Muscle layer of colon (tissue), 2 donors: ENCODE data around the gene IL20.

Experiments
- H3K27ac ChIP-seq: one replicate; pipeline ENCODE4 v1.7.0; 2013; ENCODE audit warnings: low read depth, mild to moderate bottlenecking, low read length, moderate library complexity
- H3K27me3 ChIP-seq, 2 donors: one replicate each; pipeline ENCODE4 v1.7.0; 2013; ENCODE audit warnings: low read length in 2 of 2, mild to moderate bottlenecking in 2 of 2; ENCODE audit not compliant: insufficient read depth in 2 of 2, control insufficient read depth in 1 of 2
- H3K36me3 ChIP-seq: one replicate; pipeline ENCODE4 v1.7.0; 2013; ENCODE audit warnings: mild to moderate bottlenecking, low read length; ENCODE audit not compliant: insufficient read depth
- H3K4me1 ChIP-seq: one replicate; pipeline ENCODE4 v1.7.0; 2013; ENCODE audit warnings: mild to moderate bottlenecking, low read length; ENCODE audit not compliant: insufficient read depth
- H3K4me3 ChIP-seq, 2 donors: one replicate each; pipeline ENCODE4 v1.7.0; 2013; ENCODE audit warnings: low read length in 2 of 2, low read depth in 1 of 2, mild to moderate bottlenecking in 1 of 2, moderate library complexity in 1 of 2
- H3K9ac ChIP-seq: one replicate; pipeline ENCODE4 v1.7.0; 2013; ENCODE audit warnings: low read length
- H3K9me3 ChIP-seq: one replicate; pipeline ENCODE4 v1.7.0; 2013; ENCODE audit warnings: mild to moderate bottlenecking, low read length
- donor health status: abdominal sarcoma.
- donor health status: Adenocarcinoma of cecum.

IL20 gene

DNA sequence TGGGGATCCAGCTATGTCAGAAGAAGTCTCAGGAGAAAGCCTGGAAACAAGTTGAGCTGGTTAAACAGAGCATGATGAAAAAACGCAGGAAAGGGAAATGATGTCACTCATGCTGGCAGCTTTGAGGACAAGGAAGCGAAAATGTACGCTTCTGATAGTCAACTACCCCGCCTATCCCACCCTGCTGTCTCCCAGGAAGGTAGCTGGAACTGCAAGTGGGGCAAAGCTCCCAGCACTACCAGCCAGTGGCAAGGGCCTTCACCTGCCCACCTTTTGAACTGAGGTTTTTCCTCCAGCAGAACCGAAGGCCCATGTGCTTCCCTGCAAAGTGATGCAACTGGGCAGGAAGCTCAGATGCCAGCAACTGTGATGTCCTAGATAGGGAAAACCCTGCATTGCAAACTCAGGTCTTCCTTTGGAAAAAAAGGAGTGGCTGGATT is 6.3 kb upstream of the IL20 start:
- no peak overlapping the region for H3K27ac ChIP-seq
- H3K9ac ChIP-seq: no peak overlapping the region
- no peaks in the 10 kb centered on the region for H3K4me1 ChIP-seq
- H3K27me3 ChIP-seq: no peaks in the 10 kb centered on the region
- H3K36me3 ChIP-seq: no peaks in the 10 kb centered on the region
- H3K9me3 ChIP-seq: no peaks in the 10 kb centered on the region
- H3K4me3 ChIP-seq: no peak overlapping the region

DNA sequence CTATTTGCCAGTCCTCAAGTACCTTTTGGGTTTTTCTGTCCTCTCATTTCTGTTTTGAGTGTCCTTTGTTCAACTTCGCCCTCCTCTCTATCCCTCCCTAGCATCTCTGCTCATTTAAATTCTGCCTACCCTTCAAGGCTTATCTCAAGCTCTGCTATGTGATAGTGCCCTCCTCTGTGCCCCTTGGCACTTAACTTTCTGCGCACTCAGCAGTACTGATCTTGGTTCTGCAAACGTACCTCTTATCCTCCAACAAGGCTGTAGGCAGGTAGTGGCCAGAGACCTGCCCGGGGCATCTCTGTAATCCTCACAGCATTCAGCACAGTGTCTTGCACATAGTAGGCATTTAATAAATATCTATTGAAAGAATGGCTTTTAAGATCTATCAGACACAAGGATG is 5.3 kb upstream of the IL20 start:
- no peaks in the 10 kb centered on the region for H3K27me3 ChIP-seq
- H3K36me3 ChIP-seq: no peaks in the 10 kb centered on the region
- H3K9ac ChIP-seq: no peak overlapping the region
- no peak overlapping the region for H3K4me3 ChIP-seq
- no peaks in the 10 kb centered on the region for H3K9me3 ChIP-seq
- H3K4me1 ChIP-seq: no peaks in the 10 kb centered on the region
- no peak overlapping the region for H3K27ac ChIP-seq

DNA sequence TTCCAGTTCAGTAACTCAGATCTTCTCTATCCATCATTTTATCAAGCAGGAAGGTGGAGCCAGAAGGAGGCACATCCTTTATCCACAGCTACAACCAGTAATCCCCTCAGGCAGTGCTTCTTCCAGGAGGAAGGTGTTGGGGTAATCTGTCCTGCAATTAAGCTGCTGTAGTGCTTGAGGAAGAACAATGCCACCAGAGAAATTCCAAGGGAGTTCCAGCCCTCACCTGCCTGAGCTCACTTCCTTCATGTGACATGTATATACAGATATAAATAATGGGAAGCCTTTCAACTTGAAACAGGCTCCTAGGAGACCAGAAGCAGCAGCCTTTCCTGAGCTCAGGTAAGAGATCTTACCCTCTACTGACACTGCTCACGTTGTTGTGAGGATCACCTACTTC is 2.2 kb upstream of the IL20 start:
- Histone ChIP-seq H3K4me3 (no peak overlapping the region), H3K27ac (no peak overlapping the region), H3K9me3 (no peaks in the 10 kb centered on the region), H3K4me1 (peaks cover 3% of the 10 kb centered on the region), H3K27me3 (no peaks in the 10 kb centered on the region), H3K9ac (no peak overlapping the region), H3K36me3 (no peaks in the 10 kb centered on the region)

DNA sequence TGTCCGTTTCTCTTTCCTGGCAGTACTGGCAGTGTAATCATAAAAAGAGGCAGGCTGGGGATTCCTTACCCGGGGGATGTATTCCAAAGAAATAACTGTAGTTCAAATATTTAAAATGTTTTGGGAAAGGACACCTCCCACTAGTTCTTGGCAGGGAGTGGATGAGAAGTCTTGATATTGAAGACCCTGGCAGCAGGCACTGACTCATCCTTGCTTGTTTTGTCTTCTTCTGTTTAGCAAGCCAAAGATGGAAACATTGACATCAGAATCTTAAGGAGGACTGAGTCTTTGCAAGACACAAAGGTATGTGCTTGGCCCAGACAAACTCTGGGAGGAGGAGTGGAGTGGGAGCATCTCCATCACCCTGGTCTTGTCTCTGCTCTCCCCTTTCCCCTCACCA is 639 bp downstream of the IL20 start:
- peaks cover 8% of the 10 kb centered on the region for H3K4me1 ChIP-seq
- H3K27me3 ChIP-seq: no peaks in the 10 kb centered on the region
- H3K36me3 ChIP-seq: no peaks in the 10 kb centered on the region
- H3K27ac ChIP-seq: no peak overlapping the region
- peak overlapping the region in 1 of 2 donors; percentile 15 for H3K4me3 ChIP-seq
- H3K9me3 ChIP-seq: no peaks in the 10 kb centered on the region
- no peak overlapping the region for H3K9ac ChIP-seq

DNA sequence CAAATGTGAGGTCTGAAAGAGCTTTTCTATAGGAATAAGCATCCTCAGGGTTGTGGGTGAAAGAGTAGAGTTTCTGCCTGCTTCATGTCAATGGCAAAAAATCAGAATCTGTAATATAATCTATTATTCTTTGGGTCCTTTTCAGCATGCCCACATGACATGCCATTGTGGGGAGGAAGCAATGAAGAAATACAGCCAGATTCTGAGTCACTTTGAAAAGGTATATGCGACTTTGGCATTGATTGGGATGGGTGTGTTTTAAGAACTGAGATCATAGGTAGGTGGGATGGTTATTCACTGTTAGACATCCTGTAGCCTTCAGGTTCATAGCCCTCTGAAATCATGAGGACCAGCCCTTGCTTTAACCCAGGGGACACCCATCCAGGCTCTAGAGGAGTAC is 1.8 kb downstream of the IL20 start:
- Histone ChIP-seq H3K27ac (no peak overlapping the region), H3K4me3 (no peak overlapping the region), H3K4me1 (peaks cover 8% of the 10 kb centered on the region), H3K36me3 (no peaks in the 10 kb centered on the region), H3K9me3 (no peaks in the 10 kb centered on the region), H3K27me3 (no peaks in the 10 kb centered on the region), H3K9ac (no peak overlapping the region)

DNA sequence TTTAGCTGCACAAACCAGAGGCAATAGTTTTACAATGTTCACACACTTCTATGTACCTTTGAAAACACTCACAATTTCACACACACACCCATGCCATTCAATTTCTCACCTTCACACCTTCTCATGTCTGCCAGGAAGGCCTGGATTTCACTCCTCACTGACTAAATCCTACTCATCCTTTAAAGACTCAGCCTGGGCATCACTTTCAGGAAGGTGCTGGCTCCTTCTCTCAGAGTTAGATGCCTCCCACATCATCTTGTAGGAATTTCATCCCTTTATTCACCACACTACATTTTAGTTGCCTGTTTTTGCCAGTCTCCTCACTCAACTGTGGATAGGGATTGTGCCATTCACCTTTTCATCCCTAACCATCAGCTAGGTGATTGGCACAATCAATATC is 2.3 kb downstream of the IL20 start:
- Histone ChIP-seq H3K4me1 (peaks cover 8% of the 10 kb centered on the region), H3K27ac (no peak overlapping the region), H3K36me3 (no peaks in the 10 kb centered on the region), H3K9me3 (no peaks in the 10 kb centered on the region), H3K4me3 (no peak overlapping the region), H3K27me3 (no peaks in the 10 kb centered on the region), H3K9ac (no peak overlapping the region)

DNA sequence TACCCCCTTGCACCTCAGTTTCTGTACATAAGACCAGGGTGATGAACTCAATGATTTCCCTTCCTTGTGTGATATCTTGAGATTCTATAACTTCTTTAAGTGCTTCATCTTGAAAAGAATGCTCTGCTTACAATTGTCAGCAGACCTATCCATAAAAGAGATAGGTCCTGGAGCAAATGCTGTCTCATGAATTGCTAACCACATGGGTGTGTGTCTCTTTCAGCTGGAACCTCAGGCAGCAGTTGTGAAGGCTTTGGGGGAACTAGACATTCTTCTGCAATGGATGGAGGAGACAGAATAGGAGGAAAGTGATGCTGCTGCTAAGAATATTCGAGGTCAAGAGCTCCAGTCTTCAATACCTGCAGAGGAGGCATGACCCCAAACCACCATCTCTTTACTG is 2.8 kb downstream of the IL20 start:
- no peak overlapping the region for H3K9ac ChIP-seq
- H3K27ac ChIP-seq: no peak overlapping the region

DNA sequence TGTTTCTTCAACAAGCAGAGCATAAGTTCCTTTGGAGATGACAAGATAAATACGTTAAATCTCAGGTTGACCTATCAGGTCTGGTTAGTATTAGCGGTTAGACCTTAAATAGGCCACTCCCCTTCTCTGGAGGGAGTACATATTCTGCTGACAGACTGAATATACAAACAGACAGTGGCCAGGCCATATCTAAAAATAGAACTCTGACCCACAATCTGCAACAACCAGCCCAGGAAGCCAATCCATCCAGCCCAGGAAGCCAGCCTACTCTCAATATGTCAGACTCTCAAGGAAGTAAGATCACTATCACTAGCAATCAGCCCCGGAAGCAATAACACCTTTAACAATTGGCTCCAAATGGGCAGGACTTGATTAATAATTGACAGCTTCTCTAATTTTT is 6.7 kb downstream of the IL20 start:
- Histone ChIP-seq H3K27me3 (no peaks in the 10 kb centered on the region), H3K9ac (no peak overlapping the region), H3K9me3 (peaks cover 3% of the 10 kb centered on the region), H3K27ac (no peak overlapping the region), H3K36me3 (no peaks in the 10 kb centered on the region), H3K4me3 (no peak overlapping the region), H3K4me1 (peaks cover 5% of the 10 kb centered on the region)

More for the DNA sequence above, 2.8 kb downstream of the IL20 start:
- Histone ChIP-seq H3K36me3 (no peaks in the 10 kb centered on the region), H3K27me3 (no peaks in the 10 kb centered on the region), H3K9me3 (no peaks in the 10 kb centered on the region), H3K4me3 (no peak overlapping the region), H3K4me1 (peaks cover 8% of the 10 kb centered on the region)

DNA sequence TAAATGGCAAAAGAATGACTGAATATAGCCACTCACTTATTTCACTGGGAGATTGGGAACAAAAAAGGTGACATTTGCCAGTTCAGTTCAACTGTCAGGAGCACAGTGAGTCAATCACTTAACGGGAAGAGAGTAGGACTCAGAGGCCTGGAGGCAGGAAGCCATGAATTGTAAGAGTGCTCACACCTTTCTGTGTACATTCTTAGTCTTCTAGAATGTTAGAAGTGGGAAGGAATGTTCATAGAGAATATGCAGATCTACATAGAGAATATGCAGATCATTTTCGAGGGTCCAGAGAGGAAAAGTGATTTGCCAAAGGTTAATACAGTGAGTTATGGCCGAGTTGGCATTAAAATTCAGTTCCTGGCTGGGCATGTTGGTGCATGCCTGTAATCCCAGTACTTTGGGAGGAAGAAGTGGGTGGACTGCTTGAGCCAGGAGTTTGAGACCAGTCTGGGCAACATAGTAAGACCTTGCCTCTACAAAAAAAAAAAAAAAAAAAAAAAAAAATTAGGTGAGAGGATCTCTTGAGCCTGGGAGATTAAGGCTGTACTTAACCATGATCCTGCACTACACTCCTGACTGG is 8.3 kb downstream of the IL20 start:
- no peak overlapping the region for H3K4me3 ChIP-seq
- H3K27ac ChIP-seq: no peak overlapping the region
- H3K9ac ChIP-seq: no peak overlapping the region
- no peaks in the 10 kb centered on the region for H3K36me3 ChIP-seq
- H3K27me3 ChIP-seq: no peaks in the 10 kb centered on the region
- H3K4me1 ChIP-seq: peaks cover 5% of the 10 kb centered on the region
- peaks cover 9% of the 10 kb centered on the region for H3K9me3 ChIP-seq

DNA sequence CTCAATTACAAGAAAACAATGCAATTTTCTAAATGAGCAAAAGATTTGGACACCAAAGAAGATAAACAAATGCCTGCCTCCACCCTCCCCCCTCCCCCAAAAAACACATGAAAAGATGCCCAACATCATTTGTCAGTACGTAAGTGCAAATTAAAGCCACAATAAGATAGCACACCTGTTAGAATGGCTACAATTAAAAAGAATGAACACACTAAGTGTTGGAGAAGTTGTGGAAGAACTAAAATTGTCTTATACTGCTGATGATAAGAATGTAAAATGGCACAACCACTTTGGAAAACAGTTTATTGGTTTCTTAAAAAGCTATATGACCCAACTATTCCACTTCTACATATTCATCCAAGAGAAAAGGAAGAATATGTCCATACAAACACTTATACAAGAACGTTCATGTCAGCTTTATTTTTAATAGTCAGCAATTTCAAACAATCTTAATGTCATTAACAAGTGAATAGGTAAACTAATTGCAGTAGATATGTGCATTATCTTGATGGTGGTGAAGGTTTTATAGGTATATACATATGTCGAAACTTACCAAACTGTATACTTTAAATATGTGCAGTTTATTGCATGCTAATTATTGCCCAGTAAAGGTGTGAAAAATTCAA is 10.4 kb downstream of the IL20 start:
- peaks cover 1% of the 10 kb centered on the region for H3K4me1 ChIP-seq
- H3K36me3 ChIP-seq: no peaks in the 10 kb centered on the region
- H3K27me3 ChIP-seq: no peaks in the 10 kb centered on the region
- H3K9me3 ChIP-seq: peaks cover 9% of the 10 kb centered on the region
- H3K27ac ChIP-seq: no peak overlapping the region
- H3K9ac ChIP-seq: no peak overlapping the region
- no peak overlapping the region for H3K4me3 ChIP-seq

DNA sequence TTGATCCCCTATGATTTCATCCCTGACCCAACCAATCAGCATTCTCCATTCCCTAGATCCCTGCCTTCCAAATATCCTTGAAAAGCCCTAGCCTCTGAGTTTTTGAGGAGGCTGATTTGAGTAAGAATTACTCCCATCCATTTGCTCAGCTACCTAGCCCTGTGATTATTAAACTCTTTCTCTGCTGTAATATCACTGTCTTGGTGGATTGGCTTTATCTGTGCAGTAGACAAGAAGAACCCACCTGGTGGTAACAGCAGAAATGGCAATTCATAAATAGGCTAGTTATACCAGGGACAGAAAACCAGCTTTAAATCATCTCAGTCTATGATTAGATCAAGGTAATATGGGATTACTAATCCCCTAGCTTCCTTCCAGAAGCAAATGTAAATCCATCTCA is 13.0 kb downstream of the IL20 start:
- no peaks in the 10 kb centered on the region for H3K27me3 ChIP-seq
- no peak overlapping the region for H3K27ac ChIP-seq
- H3K36me3 ChIP-seq: no peaks in the 10 kb centered on the region
- H3K9ac ChIP-seq: no peak overlapping the region
- H3K4me1 ChIP-seq: no peaks in the 10 kb centered on the region
- H3K9me3 ChIP-seq: peaks cover 9% of the 10 kb centered on the region
- no peak overlapping the region for H3K4me3 ChIP-seq

DNA sequence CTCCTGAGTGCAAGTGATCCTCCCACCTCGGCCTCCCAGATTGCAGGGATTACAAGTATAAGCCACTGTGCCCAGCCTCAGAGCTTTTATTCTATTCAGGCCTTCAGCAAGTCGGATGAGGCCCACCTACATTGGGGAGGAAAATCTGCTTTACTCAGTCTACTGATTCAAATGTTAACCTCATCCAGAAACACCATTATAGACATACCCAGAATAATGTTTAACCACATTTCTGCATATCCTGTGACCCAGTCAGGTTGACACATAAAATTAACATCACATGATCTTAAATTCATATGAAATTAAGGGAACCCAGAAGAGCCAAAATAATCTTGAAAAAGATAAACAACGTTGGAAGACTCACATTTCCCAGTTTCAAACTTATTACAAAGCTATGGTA is 14.9 kb downstream of the IL20 start:
- Histone ChIP-seq H3K36me3 (no peaks in the 10 kb centered on the region), H3K4me3 (no peak overlapping the region)

More for the DNA sequence above, 14.9 kb downstream of the IL20 start:
- Histone ChIP-seq H3K9me3 (peaks cover 9% of the 10 kb centered on the region), H3K27ac (no peak overlapping the region), H3K9ac (no peak overlapping the region), H3K27me3 (no peaks in the 10 kb centered on the region), H3K4me1 (no peaks in the 10 kb centered on the region)
